HEK293 (cell line): ENCODE measurements around the gene TREX2.

Experiments
- CTCF ChIA-PET: fragments of 350-600 bp; formaldehyde crosslinking; extraction: SDS; loops from one replicate; lab custom pipeline; 2021; ENCODE audit warnings: antibody characterized with exemption; lab: Yijun Ruan, JAX
- POLR2A ChIA-PET: fragments of 300-600 bp; formaldehyde crosslinking; extraction: SDS; loops from one replicate; lab custom pipeline; 2020; ENCODE audit warnings: antibody characterized with exemption, inconsistent platforms; lab: Yijun Ruan, JAX
- H3K27ac ChIP-seq: fragments of 200-500 bp; sonication (Bioruptor generic); 2 replicates; pipeline ENCODE4 v1.5.1; 2014; ENCODE audit warnings: low read depth, low read length, control low read depth, inconsistent platforms; ENCODE audit errors: extremely low read depth
- H3K36me3 ChIP-seq, 2 experiments: fragments of 200-500 bp in 1 of 2; sonication (Bioruptor generic) in 1 of 2; 1 replicate in 1 of 2; 2 replicates in 1 of 2; pipeline ENCODE4 v1.5.1; 2014 to 2017; ENCODE audit warnings: inconsistent platforms in 2 of 2, low read length in 2 of 2; ENCODE audit not compliant: control insufficient read depth in 2 of 2, insufficient read depth in 1 of 2
- H3K4me1 ChIP-seq: fragments of 200-500 bp; sonication (Bioruptor generic); 2 replicates; pipeline ENCODE4 v1.5.1; 2014; ENCODE audit warnings: mild to moderate bottlenecking, low read length, inconsistent platforms; ENCODE audit not compliant: control insufficient read depth, insufficient read depth
- H3K4me3 ChIP-seq: 2 replicates; pipeline ENCODE4 v1.5.1; 2011; ENCODE audit warnings: low read depth, mild to moderate bottlenecking, control low read depth, low read length, moderate library complexity
- H3K9me3 ChIP-seq: fragments of 200-500 bp; sonication (Bioruptor generic); 2 replicates; pipeline ENCODE4 v1.5.1; 2014; ENCODE audit warnings: low read depth, low read length, inconsistent platforms; ENCODE audit not compliant: control insufficient read depth, insufficient read depth
- HIC1 ChIP-seq: fragments of 450-650 bp; formaldehyde crosslinking; IDR thresholded peaks from 2 replicates; pipeline ENCODE4 v1.5.1; 2016; ENCODE audit warnings: missing biosample characterization, missing genetic modification characterization
- PRDM10 ChIP-seq: fragments of 450-650 bp; formaldehyde crosslinking; IDR thresholded peaks from 2 replicates; pipeline ENCODE4 v1.5.1; 2016; ENCODE audit warnings: missing biosample characterization, missing genetic modification characterization
- SCRT1 ChIP-seq: fragments of 450-650 bp; formaldehyde crosslinking; IDR thresholded peaks from 2 replicates; pipeline ENCODE4 v1.5.1; 2016; ENCODE audit warnings: missing biosample characterization, missing genetic modification characterization, borderline replicate concordance
- SCRT2 ChIP-seq: fragments of 450-650 bp; formaldehyde crosslinking; IDR thresholded peaks from 2 replicates; pipeline ENCODE4 v1.5.1; 2016; ENCODE audit warnings: missing biosample characterization, missing genetic modification characterization
- ZBTB11 ChIP-seq: fragments of 450-650 bp; formaldehyde crosslinking; conservative IDR thresholded peaks from 2 replicates; pipeline ENCODE4 v1.5.1; 2016; ENCODE audit warnings: low read depth, missing biosample characterization, missing genetic modification characterization
- ZBTB17 ChIP-seq: fragments of 450-650 bp; formaldehyde crosslinking; IDR thresholded peaks from 2 replicates; pipeline ENCODE4 v1.5.1; 2016; ENCODE audit warnings: missing biosample characterization, missing genetic modification characterization
- ZBTB48 ChIP-seq: fragments of 450-650 bp; formaldehyde crosslinking; IDR thresholded peaks from 2 replicates; pipeline ENCODE4 v1.5.1; 2016; ENCODE audit warnings: missing biosample characterization, missing genetic modification characterization
- ZEB2 ChIP-seq: fragments of 450-650 bp; formaldehyde crosslinking; IDR thresholded peaks from 2 replicates; pipeline ENCODE4 v1.5.1; 2016; ENCODE audit warnings: missing biosample characterization, missing genetic modification characterization
- ZFP41 ChIP-seq: fragments of 450-650 bp; formaldehyde crosslinking; IDR thresholded peaks from 2 replicates; pipeline ENCODE4 v1.5.1; 2016; ENCODE audit warnings: missing biosample characterization, missing genetic modification characterization, borderline replicate concordance
- ZNF121 ChIP-seq: fragments of 450-650 bp; formaldehyde crosslinking; IDR thresholded peaks from 2 replicates; pipeline ENCODE4 v1.5.1; 2016; ENCODE audit warnings: missing biosample characterization, missing genetic modification characterization
- ZNF248 ChIP-seq: fragments of 450-650 bp; formaldehyde crosslinking; IDR thresholded peaks from 2 replicates; pipeline ENCODE4 v1.5.1; 2017; ENCODE audit warnings: missing biosample characterization, missing genetic modification characterization
- ZNF324 ChIP-seq: fragments of 450-650 bp; formaldehyde crosslinking; IDR thresholded peaks from 2 replicates; pipeline ENCODE4 v1.5.1; 2016; ENCODE audit warnings: missing biosample characterization, missing genetic modification characterization
- ZNF37A ChIP-seq: fragments of 450-650 bp; IDR thresholded peaks from 2 replicates; pipeline ENCODE4 v1.5.1; 2018; ENCODE audit warnings: missing biosample characterization, missing genetic modification characterization
- ZNF501 ChIP-seq: fragments of 450-650 bp; formaldehyde crosslinking; IDR thresholded peaks from 2 replicates; pipeline ENCODE4 v1.5.1; 2016; ENCODE audit warnings: missing biosample characterization, missing genetic modification characterization
- ZNF549 ChIP-seq: fragments of 450-650 bp; IDR thresholded peaks from 2 replicates; pipeline ENCODE4 v1.5.1; 2018; ENCODE audit warnings: missing biosample characterization, missing genetic modification characterization, mild to moderate bottlenecking, inconsistent platforms, moderate library complexity
- ZNF664 ChIP-seq: fragments of 450-650 bp; formaldehyde crosslinking; IDR thresholded peaks from 2 replicates; pipeline ENCODE4 v1.5.1; 2016; ENCODE audit warnings: missing biosample characterization, missing genetic modification characterization
- ZNF76 ChIP-seq: fragments of 450-650 bp; formaldehyde crosslinking; IDR thresholded peaks from 2 replicates; pipeline ENCODE4; 2016; ENCODE audit warnings: low read depth, missing biosample characterization, missing genetic modification characterization, borderline replicate concordance
- ZNF785 ChIP-seq: fragments of 450-650 bp; formaldehyde crosslinking; IDR thresholded peaks from 2 replicates; pipeline ENCODE4 v1.5.1; 2016; ENCODE audit warnings: missing biosample characterization, missing genetic modification characterization
- TF ChIP-seq, protein P1 (sequence below): fragments of 450-650 bp; formaldehyde crosslinking; optimal IDR thresholded peaks from 2 replicates; pipeline ENCODE3; 2016; ENCODE audit warnings: missing biosample characterization, mild to moderate bottlenecking, missing genetic modification characterization

Gene TREX2

DNA sequence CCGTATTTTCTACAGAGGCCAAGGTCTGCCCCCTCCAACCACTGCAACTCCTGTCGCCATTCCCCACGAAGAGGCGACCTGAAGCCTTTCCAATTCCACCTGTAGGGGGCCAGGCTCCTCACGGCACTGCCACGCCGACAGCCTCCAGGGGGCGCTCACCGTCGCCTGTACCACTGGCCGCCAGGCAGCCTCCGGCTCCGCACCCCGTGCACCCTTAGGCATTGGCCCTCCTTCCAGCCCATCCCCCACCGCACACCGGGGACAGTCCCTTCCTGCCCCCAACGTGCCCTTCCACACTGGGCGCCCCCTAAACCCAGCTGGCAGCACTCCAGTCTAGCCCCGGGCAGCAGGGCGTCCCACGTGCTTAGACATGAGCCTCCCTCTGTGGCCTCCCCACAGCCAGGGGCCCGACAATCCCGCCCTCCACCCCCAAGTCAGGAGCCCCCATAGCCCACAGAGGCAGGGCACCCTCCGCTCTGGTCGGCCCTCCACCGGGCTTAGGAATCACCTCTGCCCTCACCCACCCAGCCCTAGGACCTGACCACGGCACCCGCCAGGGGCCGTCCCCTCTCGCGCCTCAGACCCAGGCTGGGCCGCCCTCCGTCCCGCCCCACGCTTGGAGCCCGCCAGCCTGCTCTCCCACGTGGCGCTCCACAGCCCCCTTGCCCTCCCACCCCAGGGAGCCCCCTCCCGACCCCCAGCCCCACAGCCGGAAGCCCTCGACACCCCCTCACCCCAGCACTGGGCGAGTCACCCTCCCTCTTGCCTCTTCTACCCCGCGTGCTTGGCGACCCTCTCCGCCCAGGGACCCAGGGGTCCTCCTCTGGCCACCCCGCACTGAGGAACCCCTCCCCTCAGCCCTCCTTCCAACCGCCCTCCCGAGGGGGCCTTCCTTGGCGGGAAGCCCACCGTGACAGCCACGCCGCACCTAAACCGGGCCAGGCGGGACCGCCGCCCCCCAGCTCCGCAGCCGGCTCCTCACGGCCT lies 45.4 kb downstream of the TREX2 start (continued):
- TF ChIP-seq, protein P1, sequence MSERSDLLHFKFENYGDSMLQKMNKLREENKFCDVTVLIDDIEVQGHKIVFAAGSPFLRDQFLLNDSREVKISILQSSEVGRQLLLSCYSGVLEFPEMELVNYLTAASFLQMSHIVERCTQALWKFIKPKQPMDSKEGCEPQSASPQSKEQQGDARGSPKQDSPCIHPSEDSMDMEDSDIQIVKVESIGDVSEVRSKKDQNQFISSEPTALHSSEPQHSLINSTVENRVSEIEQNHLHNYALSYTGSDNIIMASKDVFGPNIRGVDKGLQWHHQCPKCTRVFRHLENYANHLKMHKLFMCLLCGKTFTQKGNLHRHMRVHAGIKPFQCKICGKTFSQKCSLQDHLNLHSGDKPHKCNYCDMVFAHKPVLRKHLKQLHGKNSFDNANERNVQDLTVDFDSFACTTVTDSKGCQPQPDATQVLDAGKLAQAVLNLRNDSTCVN (tag by site-specific recombination) = no peak
- TF ChIP-seq ZBTB17 (tag by site-specific recombination) (0 out of 2 replicates have a peak, but pooled peaks have one; percentile 5), ZNF501 (0 out of 2 replicates have a peak, but pooled peaks have one; percentile 30), ZNF37A (tag by site-specific recombination) (no peak), ZNF785 (tag by site-specific recombination) (no peak), SCRT1 (tag by site-specific recombination) (peak; percentile 72), PRDM10 (tag by site-specific recombination) (peak; percentile 57; the same call in 1 of the 2 replicates), HIC1 (0 out of 2 replicates have a peak, but pooled peaks have one; percentile 15), ZFP41 (tag by site-specific recombination) (no peak)

DNA sequence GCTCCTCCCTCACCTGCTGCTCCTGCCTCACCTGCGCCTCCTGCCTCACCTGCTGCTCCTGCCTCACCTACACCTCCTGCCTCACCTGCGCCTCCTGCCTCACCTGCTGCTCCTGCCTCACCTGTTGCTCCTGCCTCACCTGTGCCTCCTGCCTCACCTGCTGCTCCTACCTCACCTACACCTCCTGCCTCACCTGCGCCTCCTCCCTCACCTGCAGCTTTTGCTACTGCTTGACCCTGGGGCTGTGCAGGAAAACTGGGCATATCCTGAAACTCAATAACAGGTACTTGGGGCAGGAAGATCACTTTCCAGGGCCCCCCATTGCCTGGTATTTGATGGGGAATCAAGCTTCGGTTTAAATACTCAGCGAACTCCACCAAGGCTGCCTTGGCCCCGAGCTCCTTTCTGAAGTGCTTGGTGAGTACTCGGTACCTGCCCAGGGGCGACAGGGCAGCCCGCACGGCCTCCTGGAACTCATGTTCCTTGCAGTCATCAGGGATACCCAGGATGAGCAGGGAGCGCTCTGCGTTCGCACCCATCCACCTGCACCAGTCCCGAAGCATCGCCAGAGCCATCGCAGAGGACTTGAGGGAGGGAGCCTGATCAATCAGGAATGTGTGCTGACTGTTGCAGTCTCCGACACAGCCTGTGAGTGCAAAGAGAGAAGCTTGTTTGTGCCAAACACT lies 47.4 kb downstream of the TREX2 start:
- Histone ChIP-seq H3K4me3 (no peak overlapping the region), H3K27ac (no peak overlapping the region), H3K9me3 (no peaks in the 10 kb centered on the region), H3K36me3 (no peaks in the 10 kb centered on the region), H3K4me1 (no peaks in the 10 kb centered on the region)
- ChIA-PET POLR2A (no interaction called here), CTCF (interaction anchor here (0.5 to 1.2 kb wide), 11 partner anchors 11 to 272 kb away, joined by 3 to 8 read pairs (median 3); no protein-coding TSS in a partner anchor)
- no peak for TF ChIP-seq ZBTB48 (tag by site-specific recombination)
- no peak for TF ChIP-seq ZNF121 (tag by site-specific recombination)
- TF ChIP-seq ZBTB11 = no peak
- TF ChIP-seq ZEB2 (tag by site-specific recombination) = peak; percentile 52; the same call in 1 of the 2 replicates
- TF ChIP-seq ZNF76 (tag by site-specific recombination) = no peak
- TF ChIP-seq ZNF248 (tag by site-specific recombination) = no peak
- peak; percentile 84 for TF ChIP-seq SCRT2 (tag by site-specific recombination)
- no peak for TF ChIP-seq ZNF664 (tag by site-specific recombination)
- no peak for TF ChIP-seq ZNF324 (tag by site-specific recombination)
- TF ChIP-seq ZNF549 (tag by site-specific recombination) = no peak
- TF ChIP-seq, protein P1 (tag by site-specific recombination) = no peak
- peak; percentile 91 for TF ChIP-seq SCRT1 (tag by site-specific recombination)
